ENCODE results near the gene PTGFRN.

Gene PTGFRN

GRCh38 chr1:117030271-117030877 lies 120.7 kb downstream of the PTGFRN start:
- DNase-seq (ENCODE audit: low read depth in 2 of 2, low spot score in 1 of 2) = no peak

GRCh38 chr1:117032266-117032665 lies 122.5 kb downstream of the PTGFRN start:
- no peak for DNase-seq (ENCODE audit: low read depth in 2 of 2, low spot score in 1 of 2)

- DNase-seq (ENCODE audit: low read depth in 2 of 2, low spot score in 1 of 2) = no peak
Observed at GRCh38 chr1:117032681-117033539, 123.2 kb downstream of the PTGFRN start.

GRCh38 chr1:117033772-117034171 lies 124.1 kb downstream of the PTGFRN start:
- DNase-seq (ENCODE audit: low read depth in 2 of 2, low spot score in 1 of 2) = no peak

- DNase-seq (ENCODE audit: low read depth in 2 of 2, low spot score in 1 of 2) = no peak
Observed at GRCh38 chr1:117034791-117035290, 125.1 kb downstream of the PTGFRN start.

GRCh38 chr1:117036018-117036461 lies 126.3 kb downstream of the PTGFRN start:
- no peak for DNase-seq (ENCODE audit: low read depth in 2 of 2, low spot score in 1 of 2)

- no peak for DNase-seq (ENCODE audit: low read depth in 2 of 2, low spot score in 1 of 2)
Observed at GRCh38 chr1:117037802-117038201, 128.1 kb downstream of the PTGFRN start.

- DNase-seq (ENCODE audit: low read depth in 2 of 2, low spot score in 1 of 2) = no peak
Observed at GRCh38 chr1:117038236-117038635, 128.5 kb downstream of the PTGFRN start.

Data from stimulated activated CD8-positive, alpha-beta memory T cell treated with anti-CD3 and anti-CD28 coated beads, Interleukin-4, amount 100 ng/mL, for 4 hours (primary cell).